Measurements from ENCODE around the gene C20orf204.

Gene C20orf204

GRCh38 chr20:64058536-64058935, 22.6 kb downstream of the C20orf204 start:
- DNase-seq (ENCODE audit: extremely low read depth, low read depth), result no peak
- no peak for TF ChIP-seq CTCF (IDR thresholded peaks at IDR 0.05; ENCODE audit: low read depth, low read length)

- DNase-seq (ENCODE audit: extremely low read depth, low read depth), result no peak
- no peak for TF ChIP-seq CTCF (IDR thresholded peaks at IDR 0.05; ENCODE audit: low read depth, low read length)
Observed at GRCh38 chr20:64062276-64062595, 26.3 kb downstream of the C20orf204 start.

GRCh38 chr20:64062596-64063388, 26.8 kb downstream of the C20orf204 start, which contains the start of gene TCEA2:
TCEA2 (plus strand) TSS chr20:64063198; CDS start chr20:64063313, 115 bp downstream.
- no peak for TF ChIP-seq CTCF (IDR thresholded peaks at IDR 0.05; ENCODE audit: low read depth, low read length)
- DNase-seq (ENCODE audit: extremely low read depth, low read depth), result peak; percentile 84

- no peak for TF ChIP-seq CTCF (IDR thresholded peaks at IDR 0.05; ENCODE audit: low read depth, low read length)
- no peak for DNase-seq (ENCODE audit: extremely low read depth, low read depth)
Observed at GRCh38 chr20:64063389-64064144, 27.6 kb downstream of the C20orf204 start.

- no peak for TF ChIP-seq CTCF (IDR thresholded peaks at IDR 0.05; ENCODE audit: low read depth, low read length)
- no peak for DNase-seq (ENCODE audit: extremely low read depth, low read depth)
Observed at GRCh38 chr20:64064145-64064698, 28.2 kb downstream of the C20orf204 start.

GRCh38 chr20:64065062-64065973, 29.3 kb downstream of the C20orf204 start:
- no peak for TF ChIP-seq CTCF (IDR thresholded peaks at IDR 0.05; ENCODE audit: low read depth, low read length)
- DNase-seq (ENCODE audit: extremely low read depth, low read depth), result no peak
